ENCODE results near the gene PDE6D.
"Not testable (repeated sequence)": the region's sequence is repeated elsewhere in the genome, so short reads cannot be mapped to it uniquely, and the experiment has no call there.

Gene PDE6D

GRCh38 chr2:231769170-231770136 is 11.6 kb downstream of the PDE6D start:
- no peak for DNase-seq

DNA sequence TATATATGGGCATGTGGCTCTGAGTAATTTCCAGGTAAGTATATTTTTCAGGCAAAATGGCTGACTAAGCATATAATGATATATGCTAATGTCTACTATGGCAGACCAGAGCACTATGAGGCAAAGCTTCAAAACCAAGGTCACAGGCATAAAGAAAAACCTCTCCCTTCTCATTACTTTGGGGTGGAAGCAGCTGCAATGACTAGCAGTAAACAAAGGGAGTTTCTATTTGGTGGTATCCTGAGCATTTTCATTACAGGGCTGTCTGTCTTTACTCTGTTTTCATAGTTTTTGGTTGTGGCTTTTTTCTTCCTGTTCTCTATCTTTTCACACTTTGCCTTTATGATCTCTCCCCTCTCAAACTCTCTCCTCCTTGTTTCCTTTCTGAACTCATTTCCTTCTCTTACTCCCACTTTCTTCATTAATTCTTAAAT is 15.6 kb downstream of the PDE6D start:
- no peak for DNase-seq

DNA sequence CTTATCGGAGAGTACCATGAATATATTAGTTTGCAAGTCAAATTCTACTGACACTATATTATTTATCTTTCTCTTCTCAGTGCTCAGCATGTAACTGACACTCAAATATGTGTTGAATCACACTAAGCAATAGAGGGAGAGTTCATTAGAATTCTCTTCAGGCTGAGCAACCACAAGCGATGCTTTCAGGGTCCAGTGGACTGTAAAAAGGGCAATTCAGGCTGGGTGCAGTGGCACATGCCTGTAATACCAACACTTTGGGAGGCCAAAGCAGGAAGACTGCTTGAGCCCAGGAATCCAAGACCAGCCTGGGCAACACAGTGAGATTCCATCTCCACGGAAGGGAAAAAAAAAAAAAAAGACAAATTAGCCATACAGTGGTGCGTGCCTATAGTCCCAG is 16.3 kb downstream of the PDE6D start:
- no peak for DNase-seq

GRCh38 chr2:231764124-231764523 is 17.0 kb downstream of the PDE6D start:
- no peak for DNase-seq

DNA sequence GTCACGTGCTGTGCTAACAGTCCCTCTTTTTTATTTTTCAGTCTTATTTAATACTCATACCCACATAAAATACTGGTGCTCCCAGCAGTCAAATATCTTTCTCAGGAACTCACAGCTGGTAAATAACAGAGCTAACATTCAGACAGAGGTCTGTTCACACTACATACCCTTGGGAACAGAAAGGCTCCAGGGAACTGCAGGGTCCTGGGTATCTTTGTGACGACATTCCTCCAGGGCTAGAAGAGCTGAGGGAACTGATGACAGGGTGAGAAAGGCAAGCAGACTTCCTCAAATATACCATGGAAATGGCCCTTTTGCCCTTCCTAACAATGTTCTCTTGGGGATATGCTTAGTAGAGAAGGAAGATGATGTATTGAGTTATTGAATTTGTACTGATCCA is 19.3 kb downstream of the PDE6D start:
- DNase-seq = no peak

DNA sequence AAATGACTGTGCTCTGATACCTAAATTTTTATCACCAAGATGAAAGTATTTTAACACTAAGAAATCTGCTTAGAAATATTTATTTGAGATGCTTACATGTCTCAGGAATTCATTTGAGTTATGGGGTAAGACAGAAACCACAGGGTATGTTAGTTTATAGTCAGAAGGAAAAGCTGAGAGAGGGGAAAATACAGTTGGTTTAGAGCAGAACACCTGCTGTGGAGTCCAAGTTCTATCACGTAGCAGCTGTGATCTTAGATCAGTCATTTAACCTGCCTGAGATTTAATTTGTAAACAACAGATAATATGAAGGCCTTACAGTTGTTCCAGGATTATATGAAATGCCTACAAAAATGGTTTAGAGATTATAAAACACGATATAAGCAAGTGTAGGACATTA is 29.0 kb downstream of the PDE6D start:
- DNase-seq = no peak

DNA sequence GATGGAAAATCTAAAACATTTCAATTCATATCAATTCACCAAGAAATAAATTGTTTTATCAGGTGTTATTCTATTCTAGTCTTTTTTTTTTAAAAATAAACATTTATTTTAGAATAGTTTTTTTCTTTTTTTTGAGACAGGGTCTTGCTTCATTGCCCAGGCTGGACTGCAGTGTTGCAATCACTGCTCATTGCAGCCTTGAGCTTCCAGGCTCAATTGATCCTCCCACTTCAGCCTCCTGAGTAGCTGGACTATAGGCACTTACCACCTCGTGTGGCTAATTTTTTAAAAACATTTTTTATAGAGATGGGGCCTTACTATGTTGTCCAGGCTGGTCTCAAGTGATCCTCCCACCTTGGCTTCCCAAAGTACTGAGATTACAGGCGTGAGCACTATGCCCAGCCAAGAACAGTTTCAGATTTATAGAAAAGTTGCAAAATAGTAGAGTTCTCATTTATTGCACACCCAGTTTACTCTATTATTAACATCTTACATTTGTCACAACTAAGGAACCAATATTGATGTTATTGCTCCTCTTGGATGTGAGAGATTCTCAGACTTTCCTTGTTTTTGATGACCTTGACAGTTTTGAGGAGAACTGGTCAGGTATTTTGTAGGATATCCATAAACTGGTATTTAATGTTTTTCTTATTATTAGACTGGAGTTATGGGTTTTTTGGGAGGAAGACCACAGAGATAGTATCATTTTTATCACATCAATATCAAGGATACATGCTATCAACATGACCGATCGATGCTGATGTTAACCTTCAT is 29.9 kb downstream of the PDE6D start:
- DNase-seq = no peak

- DNase-seq = not testable (repeated sequence)
Observed at GRCh38 chr2:231749016-231749415, 32.1 kb downstream of the PDE6D start.

GRCh38 chr2:231748153-231748896 is 32.8 kb downstream of the PDE6D start:
- DNase-seq = peak; percentile 33

- no peak for DNase-seq
Observed at GRCh38 chr2:231745303-231746038, 35.6 kb downstream of the PDE6D start.

- no peak for DNase-seq
Observed at GRCh38 chr2:231743376-231744116, 37.5 kb downstream of the PDE6D start.

DNA sequence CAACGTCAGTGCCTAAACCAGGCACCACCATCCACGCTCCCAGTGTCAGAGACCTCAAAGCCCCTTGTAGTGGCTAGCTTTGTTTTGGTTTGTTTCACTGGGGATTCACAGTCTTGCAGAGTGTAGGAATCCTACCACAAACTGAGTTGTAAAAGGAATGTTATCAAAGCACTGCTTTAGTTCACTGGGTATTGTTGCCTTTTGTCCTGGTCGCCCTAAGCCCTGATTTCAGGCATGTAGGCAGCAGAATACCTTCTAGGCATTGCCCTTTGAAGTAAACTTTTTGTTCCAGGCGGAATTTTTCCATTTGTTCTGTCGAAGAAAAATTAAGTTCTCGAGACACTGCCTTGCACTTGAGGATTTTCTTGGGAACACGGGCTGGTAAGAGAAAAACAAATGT is 43.3 kb downstream of the PDE6D start:
- DNase-seq = no peak

DNA sequence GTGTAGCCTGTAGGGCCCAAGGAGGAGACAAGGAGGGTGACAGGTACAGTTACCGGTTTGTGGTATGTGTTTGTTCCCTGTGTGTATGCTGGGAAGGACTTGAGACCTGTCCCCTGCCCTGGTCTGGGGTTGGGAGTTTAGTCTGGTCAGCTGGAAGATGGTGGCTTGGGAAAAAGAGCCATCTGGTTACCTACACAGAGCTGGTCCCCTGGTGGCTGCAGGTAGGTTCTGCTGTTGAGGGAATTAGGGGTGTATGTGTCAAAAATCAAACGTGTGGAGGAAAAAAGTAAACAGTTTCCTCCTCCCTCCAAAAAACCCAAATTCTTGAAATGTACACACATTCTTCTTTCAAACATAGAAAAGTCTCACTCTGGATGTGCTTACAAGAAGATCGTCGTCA is 48.5 kb downstream of the PDE6D start:
- DNase-seq = no peak

DNA sequence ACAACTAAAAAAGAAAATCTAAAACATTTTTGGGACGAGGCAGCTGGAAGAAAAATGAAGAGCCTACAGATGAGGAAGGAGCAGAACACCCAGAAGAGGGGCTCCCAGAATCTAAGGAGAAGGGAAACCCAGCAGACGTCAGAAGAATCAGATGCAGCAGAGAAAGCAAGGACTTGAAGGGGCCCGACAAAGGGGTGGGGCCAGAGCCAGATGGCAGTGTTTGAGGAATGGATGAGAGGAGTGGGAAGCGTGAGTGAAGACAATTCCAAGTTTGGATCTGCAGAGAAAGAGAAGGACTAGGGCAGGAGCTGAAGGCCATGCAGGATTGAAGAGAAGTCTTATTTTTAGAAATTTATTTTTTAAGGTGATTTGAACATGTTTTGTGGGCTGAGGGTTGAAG is 53.5 kb downstream of the PDE6D start:
- DNase-seq = peak; percentile 89

- DNase-seq = no peak
Observed at GRCh38 chr2:231726276-231726675, 54.8 kb downstream of the PDE6D start.

- no peak for DNase-seq
Observed at GRCh38 chr2:231725476-231725875, 55.6 kb downstream of the PDE6D start.

GRCh38 chr2:231722721-231723307 is 58.3 kb downstream of the PDE6D start:
- DNase-seq = peak; percentile 39

DNA sequence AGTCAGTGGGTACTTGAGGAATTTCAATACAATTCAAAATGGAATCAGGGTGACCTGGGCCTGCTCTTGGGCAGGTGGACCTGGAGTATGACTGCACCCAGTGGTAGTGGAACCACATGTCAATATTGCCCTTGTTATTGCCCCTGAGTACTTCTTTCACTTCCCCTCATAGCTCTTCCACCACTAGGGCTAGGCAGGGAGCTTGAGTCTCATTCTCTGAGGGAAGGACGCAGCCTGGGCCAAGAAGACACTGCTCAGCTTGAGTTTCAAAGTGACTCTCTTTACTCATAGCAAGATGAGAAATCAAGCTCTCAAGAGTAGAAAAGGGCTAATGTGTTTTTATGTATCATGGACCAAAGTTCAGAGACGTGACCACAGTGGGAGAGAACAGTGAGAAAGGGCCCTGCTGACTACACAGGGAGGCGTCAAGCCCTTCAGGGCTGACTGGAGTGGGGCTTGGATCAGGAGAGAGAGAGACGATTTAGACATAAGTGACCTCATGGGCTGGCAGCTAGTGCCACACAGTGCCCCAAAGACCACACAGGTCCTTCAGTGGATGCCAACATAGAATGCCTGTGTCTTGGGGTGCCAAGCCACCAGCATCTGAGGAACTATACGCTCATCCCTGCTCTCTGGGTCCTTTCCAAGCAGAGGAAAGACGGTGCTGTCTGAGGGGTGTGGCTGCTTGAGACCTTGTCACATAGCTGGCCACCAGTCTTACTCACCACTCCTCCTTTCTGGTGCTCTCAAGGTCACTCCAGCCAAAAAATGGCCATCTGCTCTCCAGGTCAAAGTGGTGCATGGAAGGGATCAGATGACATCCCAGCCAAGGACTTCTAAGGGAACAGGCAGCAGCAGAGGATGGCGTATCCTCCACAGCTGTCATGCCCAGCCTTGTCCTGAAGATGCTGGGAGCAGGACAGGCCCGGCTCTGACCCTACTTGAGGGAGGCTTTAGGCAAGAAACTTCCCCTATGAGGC is 59.8 kb downstream of the PDE6D start:
- DNase-seq = no peak

DNA sequence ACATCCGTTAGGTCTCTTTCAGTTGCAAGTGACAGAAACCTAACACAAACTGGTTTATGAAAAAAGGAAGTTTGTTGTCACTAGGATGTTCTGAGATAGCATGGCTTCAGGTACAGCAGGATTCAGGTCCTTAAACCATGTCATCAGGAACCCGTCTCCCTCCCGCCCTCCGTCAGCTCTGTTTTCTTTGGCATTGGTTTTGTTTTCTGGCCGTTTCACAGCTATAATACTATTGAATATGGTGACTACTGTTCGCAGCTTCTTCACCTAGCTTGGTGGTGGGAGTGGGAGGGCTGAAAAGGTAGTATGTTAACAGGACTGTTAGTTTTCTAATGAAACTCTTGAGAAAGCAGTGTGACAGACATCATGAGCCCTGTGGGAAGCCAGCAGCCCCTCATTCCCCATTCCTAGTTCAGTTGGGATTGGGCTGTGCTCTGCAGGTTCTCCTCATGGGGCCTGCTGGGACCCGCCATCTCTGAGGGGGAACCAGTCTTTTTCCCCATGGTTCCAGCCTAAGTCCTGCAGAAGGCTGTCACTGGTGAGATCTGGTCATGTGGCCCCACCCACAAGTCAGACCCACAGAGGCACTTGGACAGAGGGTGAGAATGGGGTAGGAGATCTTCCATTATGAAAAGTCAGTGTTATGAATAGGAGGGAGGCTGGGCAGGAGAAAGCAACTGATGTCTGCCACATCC is 60.6 kb downstream of the PDE6D start:
- DNase-seq = no peak

All from NCI-H82 (cell line).